Measurements from ENCODE around the gene RIMS4. TPM values are rescaled to one million over a fixed set of nuclear protein-coding genes. Genes with fewer than 3 reads are reported as not detected.
"Not testable (repeated sequence)": the region's sequence is repeated elsewhere in the genome, so short reads cannot be mapped to it uniquely, and the experiment has no call there.

The RIMS4 gene
- total RNA-seq, 1 donor from 2014 or later: not detected

- intact Hi-C loops (cut with micrococcal nuclease); H3K4me1 Mint-ChIP-seq (ENCODE audit: low read depth): not testable (repeated sequence)
Observed at GRCh38 chr20:44821576-44821975, 11.2 kb upstream of the RIMS4 start.

DNA sequence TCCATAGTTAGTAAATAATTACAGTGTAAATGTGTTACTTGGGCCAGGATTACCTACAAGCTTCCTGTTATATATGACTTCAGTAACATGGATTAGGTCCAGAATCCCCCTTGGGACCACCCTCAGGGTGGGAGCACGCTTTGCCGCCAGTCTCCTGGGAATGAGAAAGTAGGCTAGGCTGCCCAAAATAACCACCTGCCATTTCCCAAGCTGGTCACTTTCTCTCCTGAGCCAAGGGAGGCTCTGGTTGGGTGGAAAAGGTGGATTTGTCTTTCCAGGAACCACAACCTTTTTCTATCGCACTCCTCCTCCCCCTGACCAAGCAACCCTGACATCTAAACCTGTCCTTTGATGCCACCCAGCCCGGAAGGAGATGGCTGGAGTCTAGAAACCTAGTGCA is 9.6 kb upstream of the RIMS4 start:
- H3K36me3 Mint-ChIP-seq (ENCODE audit: low read depth): no peaks in the 10 kb centered on the region
- H3K27ac Mint-ChIP-seq: no peak overlapping the region
- H3K4me1 Mint-ChIP-seq (ENCODE audit: low read depth): no peaks in the 10 kb centered on the region
- intact Hi-C loops (cut with micrococcal nuclease): no loop called here
- peaks cover 13% of the 10 kb centered on the region for H3K27me3 Mint-ChIP-seq (ENCODE audit: insufficient read depth)
- H3K4me3 Mint-ChIP-seq: no peak overlapping the region
- no peaks in the 10 kb centered on the region for H3K9me3 Mint-ChIP-seq
- no peak for DNase-seq (ENCODE audit: low spot score)

More at GRCh38 chr20:44821576-44821975, 11.2 kb upstream of the RIMS4 start:
- not testable (repeated sequence) for H3K27ac Mint-ChIP-seq; H3K9me3 Mint-ChIP-seq; H3K4me3 Mint-ChIP-seq; H3K36me3 Mint-ChIP-seq (ENCODE audit: low read depth); DNase-seq (ENCODE audit: low spot score)
- peaks cover 14% of the 10 kb centered on the region for H3K27me3 Mint-ChIP-seq (ENCODE audit: insufficient read depth)

DNA sequence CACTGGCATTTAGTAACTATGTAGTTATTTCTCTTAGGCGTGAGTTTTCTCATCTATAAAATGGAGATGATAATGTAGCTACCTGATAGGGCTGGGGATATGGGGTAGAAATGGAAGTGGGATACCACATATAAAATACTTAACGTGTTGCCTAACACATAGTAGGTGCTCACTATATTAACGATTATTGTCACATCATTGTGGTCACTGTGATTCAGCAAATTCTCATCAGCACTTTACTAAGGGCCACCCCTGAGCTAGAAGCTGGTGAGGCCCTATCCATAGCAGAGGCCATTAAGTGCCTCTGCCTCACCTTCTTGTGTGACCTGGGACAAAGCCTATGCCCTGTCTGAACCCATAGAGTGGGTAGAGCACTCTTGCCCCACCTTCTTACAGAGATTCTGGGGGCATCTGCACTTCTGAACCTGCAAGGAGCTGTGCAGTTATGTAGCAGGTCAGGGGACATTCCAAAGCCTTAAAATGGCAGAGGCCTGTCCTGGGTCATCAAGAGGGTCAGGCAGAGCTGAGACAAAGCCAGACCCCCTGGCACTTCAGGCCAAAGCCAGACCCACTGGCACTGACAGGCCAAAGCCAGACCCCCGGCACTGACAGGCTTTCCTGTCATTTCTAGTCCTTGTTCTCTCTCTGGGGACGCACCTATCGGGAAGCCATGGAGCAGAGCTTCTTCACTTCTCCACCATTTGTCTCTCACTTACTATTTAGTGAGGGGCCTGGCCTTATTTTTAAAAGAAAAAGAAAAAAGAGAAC is 7.0 kb upstream of the RIMS4 start:
- Mint-ChIP-seq H3K4me3 (no peak overlapping the region), H3K27me3 (ENCODE audit: insufficient read depth) (peaks cover 22% of the 10 kb centered on the region), H3K36me3 (ENCODE audit: low read depth) (no peaks in the 10 kb centered on the region), H3K4me1 (ENCODE audit: low read depth) (no peaks in the 10 kb centered on the region), H3K27ac (no peak overlapping the region), H3K9me3 (no peaks in the 10 kb centered on the region)
- DNase-seq (ENCODE audit: low spot score): no peak
- intact Hi-C loops (cut with micrococcal nuclease): no loop called here

- Mint-ChIP-seq H3K27me3 (ENCODE audit: insufficient read depth) (peaks cover 36% of the 10 kb centered on the region), H3K4me3 (no peak overlapping the region), H3K36me3 (ENCODE audit: low read depth) (no peaks in the 10 kb centered on the region), H3K27ac (no peak overlapping the region), H3K9me3 (no peaks in the 10 kb centered on the region), H3K4me1 (ENCODE audit: low read depth) (no peaks in the 10 kb centered on the region)
- no peak for DNase-seq (ENCODE audit: low spot score)
- intact Hi-C loops (cut with micrococcal nuclease): no loop called here
Observed at GRCh38 chr20:44814937-44815336, 4.6 kb upstream of the RIMS4 start.

GRCh38 chr20:44811150-44811685 is 872 bp upstream of the RIMS4 start:
- H3K27ac Mint-ChIP-seq: no peak overlapping the region
- intact Hi-C loops (cut with micrococcal nuclease): no loop called here
- DNase-seq (ENCODE audit: low spot score): no peak
- H3K36me3 Mint-ChIP-seq (ENCODE audit: low read depth): no peaks in the 10 kb centered on the region
- H3K4me3 Mint-ChIP-seq: peak overlapping the region; percentile 12
- peaks cover 58% of the 10 kb centered on the region for H3K27me3 Mint-ChIP-seq (ENCODE audit: insufficient read depth)
- no peaks in the 10 kb centered on the region for H3K4me1 Mint-ChIP-seq (ENCODE audit: low read depth)
- H3K9me3 Mint-ChIP-seq: no peaks in the 10 kb centered on the region

- Mint-ChIP-seq H3K4me1 (ENCODE audit: low read depth) (no peaks in the 10 kb centered on the region), H3K36me3 (ENCODE audit: low read depth) (no peaks in the 10 kb centered on the region), H3K27ac (no peak overlapping the region), H3K9me3 (no peaks in the 10 kb centered on the region), H3K4me3 (no peak overlapping the region), H3K27me3 (ENCODE audit: insufficient read depth) (peaks cover 62% of the 10 kb centered on the region)
- DNase-seq (ENCODE audit: low spot score): no peak
- intact Hi-C loops (cut with micrococcal nuclease): no loop called here
Observed at GRCh38 chr20:44810061-44810390, 320 bp downstream of the RIMS4 start.

DNA sequence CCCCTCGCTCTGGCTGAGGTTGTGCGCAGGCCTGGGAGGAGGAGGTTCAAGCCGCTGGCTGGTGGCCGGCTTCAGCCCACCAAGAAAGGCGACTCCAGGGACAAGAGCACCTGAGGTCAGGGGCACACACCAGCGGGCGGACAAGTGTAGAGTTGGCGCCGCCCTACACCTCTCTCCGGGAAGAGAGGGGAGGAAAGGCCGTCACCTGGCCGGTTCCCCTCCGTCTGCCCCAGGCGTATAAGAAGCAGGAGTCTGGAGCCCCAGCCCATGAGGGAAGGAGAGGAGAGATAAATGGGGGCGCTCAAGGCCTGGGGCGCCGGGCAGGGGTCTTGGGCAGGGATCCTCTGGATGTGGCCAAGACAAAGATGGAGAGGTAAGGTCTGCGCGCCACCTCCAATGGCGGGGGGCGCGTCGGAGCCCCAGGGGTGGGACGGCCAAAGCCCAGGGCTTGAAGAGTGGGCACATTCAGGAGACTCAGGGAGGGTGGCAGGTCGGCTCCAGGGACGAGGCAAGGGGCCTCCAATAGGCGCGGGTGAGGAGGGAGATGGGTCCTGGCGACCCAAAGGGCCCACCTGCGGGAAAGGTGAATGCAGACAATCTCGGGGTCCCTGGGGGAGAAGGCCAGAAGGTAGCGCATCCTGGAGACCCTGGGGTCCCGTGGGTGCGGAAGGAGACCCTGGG is 826 bp downstream of the RIMS4 start:
- Mint-ChIP-seq H3K9me3 (no peaks in the 10 kb centered on the region), H3K4me3 (no peak overlapping the region), H3K27ac (no peak overlapping the region), H3K36me3 (ENCODE audit: low read depth) (no peaks in the 10 kb centered on the region), H3K4me1 (ENCODE audit: low read depth) (no peaks in the 10 kb centered on the region), H3K27me3 (ENCODE audit: insufficient read depth) (peaks cover 64% of the 10 kb centered on the region)
- intact Hi-C loops (cut with micrococcal nuclease): no loop called here
- no peak for DNase-seq (ENCODE audit: low spot score)

DNA sequence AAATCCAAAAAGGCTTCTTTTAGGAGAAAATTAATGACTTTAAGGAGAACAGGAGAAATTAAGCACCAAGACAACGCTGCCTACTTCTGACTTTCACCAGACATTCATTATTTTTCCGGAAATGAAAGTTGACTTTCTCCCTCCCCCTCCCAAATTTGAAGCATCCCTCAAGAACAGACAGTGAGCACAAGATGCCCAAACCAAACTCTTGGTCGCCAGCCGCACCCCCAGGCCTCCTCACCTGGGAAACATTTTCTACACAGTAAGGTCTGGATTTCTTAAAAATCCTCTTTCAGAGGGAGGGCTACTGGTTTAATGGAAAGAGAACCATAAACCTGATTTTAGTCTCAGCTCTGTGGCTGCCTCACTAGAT is 2.7 kb downstream of the RIMS4 start:
- Mint-ChIP-seq H3K36me3 (ENCODE audit: low read depth) (no peaks in the 10 kb centered on the region), H3K27me3 (ENCODE audit: insufficient read depth) (peaks cover 62% of the 10 kb centered on the region), H3K4me1 (ENCODE audit: low read depth) (no peaks in the 10 kb centered on the region), H3K9me3 (no peaks in the 10 kb centered on the region), H3K4me3 (no peak overlapping the region), H3K27ac (no peak overlapping the region)
- intact Hi-C loops (cut with micrococcal nuclease): no loop called here
- no peak for DNase-seq (ENCODE audit: low spot score)

DNA sequence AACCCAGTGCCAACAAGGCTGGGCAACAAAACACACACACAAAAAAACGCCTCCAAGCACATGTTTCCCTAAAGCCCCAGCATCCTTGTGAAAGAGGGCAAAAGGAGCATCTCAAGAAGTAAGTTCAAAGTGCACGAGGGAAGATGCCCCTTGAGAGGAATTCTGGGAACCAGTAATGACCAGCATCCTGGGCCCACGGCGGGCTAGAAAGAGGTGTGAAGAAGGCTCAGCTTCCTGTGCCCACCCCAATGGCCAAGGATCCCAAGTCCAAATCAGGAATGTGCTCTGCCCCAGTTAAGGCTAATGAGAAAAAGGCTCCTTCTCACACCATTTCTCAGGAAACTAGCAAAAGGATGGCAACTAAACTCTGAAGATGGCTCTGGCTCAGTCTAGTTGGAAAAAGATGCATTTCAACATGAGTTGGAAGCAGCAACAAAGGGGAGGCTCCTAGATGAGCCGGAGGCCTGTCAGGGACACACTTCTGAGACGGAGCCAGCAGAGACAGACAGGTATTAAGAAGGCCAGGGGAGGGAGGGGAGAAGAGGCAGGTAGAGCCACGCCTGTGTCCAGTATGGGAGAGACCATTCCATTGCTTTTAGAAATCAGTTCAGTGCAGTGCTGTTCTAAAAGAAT is 3.2 kb downstream of the RIMS4 start:
- intact Hi-C loops (cut with micrococcal nuclease): no loop called here
- DNase-seq (ENCODE audit: low spot score): no peak
- H3K9me3 Mint-ChIP-seq: no peaks in the 10 kb centered on the region
- H3K27ac Mint-ChIP-seq: no peak overlapping the region
- H3K27me3 Mint-ChIP-seq (ENCODE audit: insufficient read depth): peaks cover 57% of the 10 kb centered on the region
- H3K4me3 Mint-ChIP-seq: no peak overlapping the region
- H3K36me3 Mint-ChIP-seq (ENCODE audit: low read depth): no peaks in the 10 kb centered on the region
- H3K4me1 Mint-ChIP-seq (ENCODE audit: low read depth): no peaks in the 10 kb centered on the region

GRCh38 chr20:44805979-44806620 is 4.2 kb downstream of the RIMS4 start:
- H3K4me1 Mint-ChIP-seq (ENCODE audit: low read depth): no peaks in the 10 kb centered on the region
- H3K27ac Mint-ChIP-seq: no peak overlapping the region
- no peaks in the 10 kb centered on the region for H3K36me3 Mint-ChIP-seq (ENCODE audit: low read depth)
- peaks cover 49% of the 10 kb centered on the region for H3K27me3 Mint-ChIP-seq (ENCODE audit: insufficient read depth)
- DNase-seq (ENCODE audit: low spot score): no peak
- H3K9me3 Mint-ChIP-seq: no peaks in the 10 kb centered on the region
- intact Hi-C loops (cut with micrococcal nuclease): no loop called here
- no peak overlapping the region for H3K4me3 Mint-ChIP-seq

DNA sequence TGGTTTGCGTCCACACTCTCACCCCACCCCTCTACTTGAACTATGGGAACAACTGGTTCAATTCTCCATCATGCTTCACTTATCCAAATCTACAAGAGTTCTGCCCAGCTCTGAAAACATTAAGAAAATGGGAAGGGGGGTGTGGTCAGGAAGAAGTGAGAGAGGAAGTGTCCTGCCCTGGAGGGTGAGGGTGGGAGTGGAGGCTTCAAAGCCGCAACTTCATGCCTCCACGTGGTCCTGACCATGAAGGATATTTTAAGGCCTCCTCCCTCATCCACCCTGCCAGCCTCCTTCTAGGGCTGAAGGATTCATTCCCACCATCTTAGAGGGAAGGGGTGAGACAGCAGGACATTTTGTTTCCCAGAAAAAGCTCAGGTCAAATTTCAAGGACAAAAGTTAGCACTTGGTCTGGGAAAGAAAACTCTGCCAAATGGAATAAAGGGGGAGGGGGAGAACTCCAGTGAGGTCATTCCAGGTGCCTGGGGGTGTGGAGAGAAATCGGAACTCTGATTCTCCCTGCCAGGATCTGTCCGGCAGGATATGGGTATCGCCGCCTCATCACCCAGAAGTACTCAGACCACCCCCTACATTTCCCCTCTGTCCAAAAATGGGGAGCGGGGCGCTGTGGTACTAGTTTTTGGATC is 4.9 kb downstream of the RIMS4 start:
- no peaks in the 10 kb centered on the region for H3K9me3 Mint-ChIP-seq
- H3K4me1 Mint-ChIP-seq (ENCODE audit: low read depth): no peaks in the 10 kb centered on the region
- H3K27me3 Mint-ChIP-seq (ENCODE audit: insufficient read depth): peaks cover 45% of the 10 kb centered on the region
- DNase-seq (ENCODE audit: low spot score): no peak
- intact Hi-C loops (cut with micrococcal nuclease): no loop called here
- no peak overlapping the region for H3K27ac Mint-ChIP-seq
- no peaks in the 10 kb centered on the region for H3K36me3 Mint-ChIP-seq (ENCODE audit: low read depth)
- no peak overlapping the region for H3K4me3 Mint-ChIP-seq

GRCh38 chr20:44803383-44803941 is 6.9 kb downstream of the RIMS4 start:
- Mint-ChIP-seq H3K27me3 (ENCODE audit: insufficient read depth) (peaks cover 34% of the 10 kb centered on the region), H3K4me3 (no peak overlapping the region), H3K4me1 (ENCODE audit: low read depth) (no peaks in the 10 kb centered on the region), H3K9me3 (no peaks in the 10 kb centered on the region), H3K27ac (no peak overlapping the region), H3K36me3 (ENCODE audit: low read depth) (no peaks in the 10 kb centered on the region)
- intact Hi-C loops (cut with micrococcal nuclease): loop anchor here (5.0 kb wide), 1 partner anchor 64 kb away; no protein-coding TSS in a partner anchor
- no peak for DNase-seq (ENCODE audit: low spot score)
